HepG2 (cell line): ENCODE results near the gene ITIH3. TPM values are rescaled to one million over a fixed set of nuclear protein-coding genes. Genes with fewer than 3 reads are reported as not detected.

ENCODE experiments used
- DR1 ChIP-seq: sonication (generic); formaldehyde crosslinking; IDR thresholded peaks from 2 replicates; pipeline ENCODE4 v1.8.0; 2021; ENCODE audit warnings: mild to moderate bottlenecking, missing genetic modification reagents, inconsistent platforms
- HNF4G ChIP-seq, 2 experiments: sonication (generic) in 1 of 2; formaldehyde crosslinking in 1 of 2; IDR thresholded peaks; 2 replicates each; pipeline versions ENCODE4 v1.4.0 to v1.6.1; 2011 to 2020; ENCODE audit warnings: borderline replicate concordance in 2 of 2, low read depth in 2 of 2, mild to moderate bottlenecking in 2 of 2, low read length in 1 of 2, missing genetic modification reagents in 1 of 2, moderate library complexity in 1 of 2
- MBD4 ChIP-seq: IDR thresholded peaks from 2 replicates; pipeline ENCODE4 v1.6.1; 2012; ENCODE audit warnings: low read length, inconsistent platforms, borderline replicate concordance
- PHB2 ChIP-seq: fragments of 450-650 bp; IDR thresholded peaks from 2 replicates; pipeline ENCODE4 v1.6.1; 2018; ENCODE audit not compliant: partially characterized antibody
- PRMT3 ChIP-seq: sonication (generic); formaldehyde crosslinking; IDR thresholded peaks from 2 replicates; pipeline ENCODE4 v1.8.1; 2022; ENCODE audit warnings: low read depth, mild to moderate bottlenecking, moderate library complexity, missing genetic modification reagents, borderline replicate concordance
- TFDP2 ChIP-seq: sonication (generic); formaldehyde crosslinking; IDR thresholded peaks from 2 replicates; pipeline ENCODE4 v1.4.0; 2020; ENCODE audit warnings: missing genetic modification reagents
- USF2 ChIP-seq, 2 experiments: sonication (generic) in 1 of 2; formaldehyde crosslinking in 1 of 2; IDR thresholded peaks; 2 replicates each; pipeline versions ENCODE4 v1.5.1 to v1.6.1; 2011 to 2020; ENCODE audit warnings: borderline replicate concordance in 1 of 2, low read depth in 1 of 2, low read length in 1 of 2, mild to moderate bottlenecking in 1 of 2, missing genetic modification reagents in 1 of 2, moderate library complexity in 1 of 2
- ZBTB44 ChIP-seq: sonication (generic); formaldehyde crosslinking; IDR thresholded peaks from 2 replicates; pipeline ENCODE4 v1.4.0; 2020; ENCODE audit warnings: missing genetic modification reagents
- ZEB1 ChIP-seq: IDR thresholded peaks from 2 replicates; pipeline ENCODE4 v1.6.1; 2012; ENCODE audit warnings: mild to moderate bottlenecking, low read depth, inconsistent platforms; ENCODE audit not compliant: insufficient replicate concordance
- ZFP41 ChIP-seq: sonication (generic); formaldehyde crosslinking; IDR thresholded peaks from 2 replicates; pipeline ENCODE4 v1.4.0; 2020; ENCODE audit warnings: mild to moderate bottlenecking, missing genetic modification reagents, borderline replicate concordance
- ZNF407 ChIP-seq: sonication (generic); formaldehyde crosslinking; IDR thresholded peaks from one replicate; pipeline ENCODE4 v1.5.1; 2020; ENCODE audit warnings: mild to moderate bottlenecking, missing genetic modification reagents; ENCODE audit errors: not compliant biosample characterization
- ZNF569 ChIP-seq: sonication (generic); formaldehyde crosslinking; IDR thresholded peaks from 2 replicates; pipeline ENCODE4 v1.5.0; 2020; ENCODE audit warnings: mild to moderate bottlenecking, missing genetic modification reagents, moderate library complexity, borderline replicate concordance
- ZSCAN31 ChIP-seq: sonication (generic); formaldehyde crosslinking; IDR thresholded peaks from 2 replicates; pipeline ENCODE4 v1.5.0; 2020; ENCODE audit warnings: low read depth, mild to moderate bottlenecking, missing genetic modification reagents
- polyA plus RNA-seq, 8 experiments: library from polyadenylated mRNA; depleted of rRNA in 3 of 8; stranded (reverse) in 7 of 8; unstranded in 1 of 8; fragments of >200 nt; fragmentation: Illumina TruSeq in 4 of 8; extraction: Trizol in 4 of 8; gene quantifications; 2 replicates each; pipeline versions ENCODE4 v1.2.1 to v1.2.3, GENCODE V29; 2011 to 2016; ENCODE audit warnings: low read depth in 4 of 8, missing spikeins in 1 of 8, mixed read lengths in 1 of 8; ENCODE audit not compliant: insufficient read depth in 1 of 8
- total RNA-seq, 5 experiments: library from RNA; depleted of rRNA; stranded (reverse); fragments of >200 nt; fragmentation: Illumina TruSeq; extraction: Trizol; gene quantifications; 2 replicates each; pipeline ENCODE4 v1.2.3, GENCODE V29; 2016; ENCODE audit warnings: low read depth in 1 of 5

ITIH3 gene
- total and polyA plus RNA-seq, 2 of the 13 experiments (the other 11 are each of a cell fraction or from before 2014, with no cell fraction given), result 105 to 632 TPM

- TF ChIP-seq ZNF407 (CRISPR knock-in tag) (no peak), ZSCAN31 (CRISPR knock-in tag) (peak; percentile 45; the same call in 1 of the 2 replicates), TFDP2 (CRISPR knock-in tag) (peak; percentile 89; the same call in 1 of the 2 replicates), PHB2 (no peak), PRMT3 (no peak; the same call in 1 of the 2 replicates), DR1 (CRISPR knock-in tag) (peak; percentile 54), MBD4 (no peak), USF2 (IDR thresholded peaks at IDR 0.05; ENCODE audit: low read depth, low read length) (no peak), USF2 (CRISPR knock-in tag; IDR thresholded peaks at IDR 0.05; ENCODE audit: borderline replicate concordance) (no peak), ZNF569 (peak; percentile 83; the same call in 1 of the 2 replicates), ZFP41 (no peak), ZBTB44 (CRISPR knock-in tag) (no peak), HNF4G (IDR thresholded peaks at IDR 0.05; ENCODE audit: borderline replicate concordance, low read depth, low read length) (no peak), HNF4G (CRISPR knock-in tag; IDR thresholded peaks at IDR 0.05; ENCODE audit: borderline replicate concordance, low read depth) (no peak), ZEB1 (no peak)
These were observed 23.9 kb upstream of the ITIH3 start, which contains the start of gene NEK4 (continued) for GRCh38 chr3:52770496-52771333.
